Endothelial cell of umbilical vein (primary cell): ENCODE results near the gene RAB20. TPM values are rescaled to one million over a fixed set of nuclear protein-coding genes. Genes with fewer than 3 reads are reported as not detected.

ENCODE experiments used
- BruUV-seq: library from RNA; stranded (reverse); fragments of 400-500 nt; replicated peaks from 2 replicates; lab custom pipeline; 2021; lab: Mats Ljungman, UMichigan
- CTCF ChIA-PET: fragments of 300-600, 350-600 bp; sonication (Branson Sonifier 250); formaldehyde crosslinking; loops from one replicate; lab custom pipeline; 2021; ENCODE audit warnings: antibody characterized with exemption, inconsistent platforms; lab: Charles Lee
- POLR2A ChIA-PET: fragments of 300-600, 350-600 bp; sonication (Branson Sonifier 250); formaldehyde crosslinking; loops from one replicate; lab custom pipeline; 2021; ENCODE audit warnings: antibody characterized with exemption, inconsistent platforms; lab: Charles Lee
- DNase-seq: peaks from one replicate; pipeline ENCODE4 v3.0.0-alpha.2; 2011; ENCODE audit warnings: low read depth, low spot score
- FAIRE-seq: peaks from 2 replicates; lab custom pipeline; 2011; peaks lifted over from hg19 to GRCh38; lab: Jason Lieb, UNC
- H2AFZ ChIP-seq: 2 replicates; pipeline ENCODE4 v1.6.0; 2012; ENCODE audit warnings: low read depth, low read length, control low read depth, inconsistent platforms
- H3K27ac ChIP-seq: 2 replicates; pipeline ENCODE4 v1.5.1; 2011; ENCODE audit warnings: low read depth, mild to moderate bottlenecking, control low read depth, low read length, moderate library complexity; ENCODE audit not compliant: insufficient read depth
- H3K27me3 ChIP-seq, 2 experiments: 2 replicates each; pipeline versions ENCODE4 v1.6.0 to v1.6.1; 2011; ENCODE audit warnings: low read length in 2 of 2, mixed read lengths in 1 of 2; ENCODE audit not compliant: control insufficient read depth in 2 of 2, insufficient read depth in 2 of 2
- H3K36me3 ChIP-seq, 2 experiments: 2 replicates in 1 of 2; 3 replicates in 1 of 2; pipeline ENCODE4 v1.5.1; 2011; ENCODE audit warnings: low read length in 2 of 2, mild to moderate bottlenecking in 1 of 2, moderate library complexity in 1 of 2; ENCODE audit not compliant: control insufficient read depth in 2 of 2, insufficient read depth in 2 of 2; ENCODE audit errors: extremely low read depth in 1 of 2
- H3K4me1 ChIP-seq: 3 replicates; pipeline ENCODE4 v1.5.1; 2011; ENCODE audit warnings: mild to moderate bottlenecking, low read length; ENCODE audit not compliant: control insufficient read depth, insufficient read depth; ENCODE audit errors: extremely low read depth
- H3K4me2 ChIP-seq: 2 replicates; pipeline ENCODE4 v1.6.1; 2011; ENCODE audit warnings: low read length, control low read depth, mixed read lengths; ENCODE audit not compliant: insufficient read depth
- H3K4me3 ChIP-seq, 3 experiments: fragments of 200-600 bp in 1 of 3; sonication (generic), shearing (Covaris generic) in 1 of 3; replicated peaks in 1 of 3; 2 replicates each; pipeline ENCODE4 v1.5.1; 2011 to 2016; ENCODE audit warnings: control low read depth in 3 of 3, low read length in 3 of 3, mild to moderate bottlenecking in 2 of 3, inconsistent platforms in 1 of 3, low read depth in 1 of 3, moderate library complexity in 1 of 3; ENCODE audit not compliant: insufficient read depth in 1 of 3
- H3K79me2 ChIP-seq: 2 replicates; pipeline ENCODE4 v1.6.0; 2012; ENCODE audit warnings: low read length, inconsistent platforms; ENCODE audit not compliant: control insufficient read depth, insufficient read depth
- H3K9ac ChIP-seq: replicated peaks from 2 replicates; pipeline ENCODE3; 2011; ENCODE audit warnings: low read length, control low read depth; ENCODE audit not compliant: insufficient read depth; ENCODE audit errors: extremely low read depth
- H3K9me1 ChIP-seq: replicated peaks from 3 replicates; pipeline ENCODE4 v1.6.0; 2011; ENCODE audit warnings: mild to moderate bottlenecking, low read length; ENCODE audit not compliant: control insufficient read depth, insufficient read depth; ENCODE audit errors: extremely low read depth
- H3K9me3 ChIP-seq: replicated peaks from 2 replicates; pipeline ENCODE4 v1.5.1; 2012; ENCODE audit warnings: low read length, inconsistent platforms; ENCODE audit not compliant: control insufficient read depth, insufficient read depth
- H4K20me1 ChIP-seq: replicated peaks from 2 replicates; pipeline ENCODE3; 2011; ENCODE audit warnings: mild to moderate bottlenecking, low read length; ENCODE audit not compliant: control insufficient read depth, insufficient read depth; ENCODE audit errors: extremely low read depth
- EZH2 ChIP-seq: IDR thresholded peaks from 2 replicates; pipeline ENCODE4 v1.6.1; 2012; ENCODE audit warnings: borderline replicate concordance, low read depth, mild to moderate bottlenecking, moderate library complexity, low read length, inconsistent platforms; ENCODE audit not compliant: severe bottlenecking
- FOS ChIP-seq: IDR thresholded peaks from 2 replicates; pipeline ENCODE4 v1.6.1; 2011; ENCODE audit warnings: mild to moderate bottlenecking, low read length, moderate library complexity, borderline replicate concordance; ENCODE audit not compliant: insufficient read depth
- GATA2 ChIP-seq: IDR thresholded peaks from 2 replicates; pipeline ENCODE4 v1.7.0; 2011; ENCODE audit warnings: low read depth, mild to moderate bottlenecking, moderate library complexity, mixed read lengths, low read length; ENCODE audit not compliant: insufficient read length, insufficient read depth
- JUN ChIP-seq: IDR thresholded peaks from 2 replicates; pipeline ENCODE4 v1.6.1; 2011; ENCODE audit warnings: borderline replicate concordance, low read depth; ENCODE audit not compliant: insufficient read length, insufficient read depth
- MYC ChIP-seq: IDR thresholded peaks from one replicate; pipeline ENCODE4 v1.6.1; 2011; ENCODE audit warnings: mild to moderate bottlenecking, low read depth, low read length
- POLR2A ChIP-seq: IDR thresholded peaks from 2 replicates; pipeline ENCODE4 v1.6.1; 2012; ENCODE audit warnings: low read depth, mild to moderate bottlenecking, control low read depth, low read length
- POLR2AphosphoS5 ChIP-seq: IDR thresholded peaks from 2 replicates; pipeline ENCODE4 v1.6.1; 2012; ENCODE audit warnings: low read depth, mild to moderate bottlenecking, control low read depth, low read length, moderate library complexity; ENCODE audit not compliant: insufficient read depth
- dilution Hi-C: fragments of 300-500 bp; cut with MboI; formaldehyde crosslinking; loops from one replicate; pipeline ENCODE4 v1.15.0; 2019; ENCODE audit warnings: low sequenced_read_pairs; ENCODE audit not compliant: extremely low pct_ligation_motif_present
- intact Hi-C: fragments of 100-400 bp; cut with micrococcal nuclease; formaldehyde crosslinking; loops from one replicate; pipeline ENCODE4 v1.10.0; 2022
- polyA plus RNA-seq, 4 experiments: library from polyadenylated mRNA; depleted of rRNA in 3 of 4; stranded (reverse) in 3 of 4; unstranded in 1 of 4; fragments of >200 nt; gene quantifications; 2 replicates each; pipeline versions ENCODE4 v1.2.1 to v1.2.3, GENCODE V29; 2011 to 2012; ENCODE audit warnings: missing spikeins in 1 of 4
- total RNA-seq: library from RNA; stranded (reverse); gene quantifications from 2 replicates; pipeline ENCODE4 v1.2.3, GENCODE V29; 2021
- TF ChIP-seq, protein P1 (sequence below), 2 donors: IDR thresholded peaks; 1 replicate in 1 of 2; 2 replicates in 1 of 2; pipeline ENCODE4 v1.5.1; 2011; ENCODE audit warnings: low read length in 2 of 2, mild to moderate bottlenecking in 2 of 2, moderate library complexity in 2 of 2, control low read depth in 1 of 2, inconsistent platforms in 1 of 2, low read depth in 1 of 2; ENCODE audit not compliant: insufficient read depth in 1 of 2; ENCODE audit errors: extremely low read depth in 1 of 2
- TF ChIP-seq, protein P2 (sequence below): IDR thresholded peaks from 2 replicates; pipeline ENCODE4 v1.6.1; 2011; ENCODE audit not compliant: insufficient read depth, insufficient read length

The RAB20 gene
- total and polyA plus RNA-seq, 2 donors (not counting 3 experiments of a cell fraction or from before 2014, with no cell fraction given): 1.3 to 1.7 TPM

DNA sequence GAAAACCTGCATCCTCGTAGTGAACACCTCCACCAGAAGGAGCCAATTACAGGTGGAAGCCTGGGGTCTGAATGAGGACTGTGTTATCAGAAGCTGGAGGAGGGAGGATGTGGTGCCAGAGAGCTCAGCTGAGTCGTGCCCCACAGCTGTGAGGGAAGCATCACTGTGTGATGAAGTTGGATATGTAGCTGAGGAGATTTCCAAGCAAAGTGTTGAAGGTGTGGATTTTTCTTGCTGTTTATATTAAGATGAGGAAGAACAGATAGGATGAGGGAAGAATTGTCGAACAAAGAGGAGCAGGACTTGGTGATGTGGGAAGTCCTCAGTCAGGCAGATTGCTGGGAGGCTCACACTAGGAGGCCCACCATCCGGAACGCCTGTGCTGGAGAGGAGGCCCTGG is 4.4 kb downstream of the RAB20 start:
- Histone ChIP-seq H3K79me2 (no peaks in the 10 kb centered on the region), H3K9me1 (no peaks in the 10 kb centered on the region), H4K20me1 (no peaks in the 10 kb centered on the region), H3K4me3 (no peak overlapping the region), H3K9ac (no peak overlapping the region), H3K4me1 (peaks cover 8% of the 10 kb centered on the region), H3K27ac (no peak overlapping the region), H2AFZ (no peak overlapping the region), H3K27me3 (peaks cover 0 to 5% of the 10 kb centered on the region in 2 experiments), H3K36me3 (no peaks in the 10 kb centered on the region), H3K4me2 (no peak overlapping the region), H3K9me3 (no peaks in the 10 kb centered on the region)
- dilution Hi-C loops: no loop called here
- FAIRE-seq (no peak), DNase-seq (no peak)
- TF ChIP-seq POLR2A (no peak), JUN (no peak)
- TF ChIP-seq, protein P1, sequence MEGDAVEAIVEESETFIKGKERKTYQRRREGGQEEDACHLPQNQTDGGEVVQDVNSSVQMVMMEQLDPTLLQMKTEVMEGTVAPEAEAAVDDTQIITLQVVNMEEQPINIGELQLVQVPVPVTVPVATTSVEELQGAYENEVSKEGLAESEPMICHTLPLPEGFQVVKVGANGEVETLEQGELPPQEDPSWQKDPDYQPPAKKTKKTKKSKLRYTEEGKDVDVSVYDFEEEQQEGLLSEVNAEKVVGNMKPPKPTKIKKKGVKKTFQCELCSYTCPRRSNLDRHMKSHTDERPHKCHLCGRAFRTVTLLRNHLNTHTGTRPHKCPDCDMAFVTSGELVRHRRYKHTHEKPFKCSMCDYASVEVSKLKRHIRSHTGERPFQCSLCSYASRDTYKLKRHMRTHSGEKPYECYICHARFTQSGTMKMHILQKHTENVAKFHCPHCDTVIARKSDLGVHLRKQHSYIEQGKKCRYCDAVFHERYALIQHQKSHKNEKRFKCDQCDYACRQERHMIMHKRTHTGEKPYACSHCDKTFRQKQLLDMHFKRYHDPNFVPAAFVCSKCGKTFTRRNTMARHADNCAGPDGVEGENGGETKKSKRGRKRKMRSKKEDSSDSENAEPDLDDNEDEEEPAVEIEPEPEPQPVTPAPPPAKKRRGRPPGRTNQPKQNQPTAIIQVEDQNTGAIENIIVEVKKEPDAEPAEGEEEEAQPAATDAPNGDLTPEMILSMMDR (IDR thresholded peaks at IDR 0.05; ENCODE audit: extremely low read depth in 1 of 2, insufficient read depth in 1 of 2, low read depth in 1 of 2, low read length in 2 of 2): no peak
- TF ChIP-seq, protein P2, sequence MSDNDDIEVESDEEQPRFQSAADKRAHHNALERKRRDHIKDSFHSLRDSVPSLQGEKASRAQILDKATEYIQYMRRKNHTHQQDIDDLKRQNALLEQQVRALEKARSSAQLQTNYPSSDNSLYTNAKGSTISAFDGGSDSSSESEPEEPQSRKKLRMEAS: no peak
- no TSS peak for BruUV-seq
- intact Hi-C loops: no loop called here
- POLR2A ChIA-PET: no interaction called here
- CTCF ChIA-PET: no interaction called here

DNA sequence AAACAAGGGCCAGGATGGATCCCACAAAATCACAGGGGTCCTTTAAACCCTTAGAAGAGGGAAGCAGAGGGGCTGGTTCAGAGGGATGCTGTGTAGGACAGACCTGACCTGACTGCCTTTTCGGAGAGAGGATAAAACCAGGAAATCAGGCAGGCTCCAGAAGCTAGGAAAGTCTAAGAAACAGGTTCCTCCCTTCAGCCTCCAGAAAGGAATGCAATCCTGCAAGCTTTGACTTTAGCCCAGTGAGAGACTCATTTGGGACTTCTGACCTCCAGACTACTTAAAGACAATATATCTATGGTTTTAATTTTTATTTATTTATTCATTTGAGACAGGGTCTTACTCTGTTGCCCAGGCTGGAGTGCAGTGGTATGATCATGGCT is 5.3 kb downstream of the RAB20 start:
- no peaks in the 10 kb centered on the region for H3K9me1 ChIP-seq
- no peak overlapping the region for H3K4me2 ChIP-seq
- ChIA-PET POLR2A (no interaction called here), CTCF (no interaction called here)
- no peak overlapping the region for H3K4me3 ChIP-seq
- no peak overlapping the region for H3K9ac ChIP-seq
- dilution Hi-C loops (no loop called here), intact Hi-C loops (no loop called here)
- H3K79me2 ChIP-seq: no peaks in the 10 kb centered on the region
- no peak for DNase-seq
- H3K36me3 ChIP-seq: no peaks in the 10 kb centered on the region
- H4K20me1 ChIP-seq: no peaks in the 10 kb centered on the region
- no peak overlapping the region for H2AFZ ChIP-seq
- BruUV-seq: no TSS peak
- peaks cover 0 to 5% of the 10 kb centered on the region in 2 experiments for H3K27me3 ChIP-seq
- H3K9me3 ChIP-seq: no peaks in the 10 kb centered on the region
- peaks cover 6% of the 10 kb centered on the region for H3K4me1 ChIP-seq
- no peak for FAIRE-seq
- H3K27ac ChIP-seq: no peak overlapping the region
- TF ChIP-seq POLR2AphosphoS5 (no peak), GATA2 (no peak), POLR2A (no peak), FOS (no peak), MYC (no peak), EZH2 (no peak), JUN (no peak)
- TF ChIP-seq, protein P1 (IDR thresholded peaks at IDR 0.05; ENCODE audit: extremely low read depth in 1 of 2, insufficient read depth in 1 of 2, low read depth in 1 of 2, low read length in 2 of 2): no peak
- TF ChIP-seq, protein P2: no peak
